ENCODE measurements around the gene CCDC6. TPM values are rescaled to one million over a fixed set of nuclear protein-coding genes. Genes with fewer than 3 reads are reported as not detected.
"Not testable (repeated sequence)": the region's sequence is repeated elsewhere in the genome, so short reads cannot be mapped to it uniquely, and the experiment has no call there.

CCDC6 gene
- total RNA-seq (44.8 and 49.8 TPM in 2 replicates), polyA plus RNA-seq (22.3 and 23.7 TPM in 2 replicates)

- no peaks in the 10 kb centered on the region for H3K27me3 ChIP-seq
- no peaks in the 10 kb centered on the region for H3K9me3 ChIP-seq (ENCODE audit: low read depth)
- H3K4me3 ChIP-seq, result peak within 1 kb of the TSS; percentile 81
- peak; percentile 97 for DNase-seq (ENCODE audit: low spot score)
- peak within 1 kb of the TSS; percentile 95 for H3K27ac ChIP-seq
- peaks cover 30% of the 10 kb centered on the region for H3K4me1 ChIP-seq (ENCODE audit: insufficient read depth)
- TF ChIP-seq EZH2 (IDR thresholded peaks at IDR 0.05; ENCODE audit: borderline replicate concordance), result no peak
- peak; percentile 78 for TF ChIP-seq CTCF (IDR thresholded peaks at IDR 0.05; ENCODE audit: poor library complexity)
- H2AFZ ChIP-seq, result peak within 1 kb of the TSS; percentile 79
- 2% methylated on average over 62 of the region's 64 CpGs for WGBS (ENCODE audit: low lambda C conversion rate, missing lambda C conversion rate)
- H3K36me3 ChIP-seq (replicated peaks; ENCODE audit: insufficient read depth, low read depth), result no peaks in the 10 kb centered on the region
- H3K79me2 ChIP-seq, result peaks cover 44% of the 10 kb centered on the region
- peaks cover 25% of the 10 kb centered on the region for H4K20me1 ChIP-seq (ENCODE audit: insufficient read depth, poor library complexity, severe bottlenecking)
- H3K9me2 ChIP-seq (replicated peaks; ENCODE audit: insufficient read depth), result no peaks in the 10 kb centered on the region
- H3K4me2 ChIP-seq, result peak within 1 kb of the TSS; percentile 87
These were observed at the start of gene CCDC6 for GRCh38 chr10:59906417-59907202. Gene CCDC6, minus strand, starts transcription at chr10:59906556. Its CDS starts 132 bp downstream, at chr10:59906424.

DNA sequence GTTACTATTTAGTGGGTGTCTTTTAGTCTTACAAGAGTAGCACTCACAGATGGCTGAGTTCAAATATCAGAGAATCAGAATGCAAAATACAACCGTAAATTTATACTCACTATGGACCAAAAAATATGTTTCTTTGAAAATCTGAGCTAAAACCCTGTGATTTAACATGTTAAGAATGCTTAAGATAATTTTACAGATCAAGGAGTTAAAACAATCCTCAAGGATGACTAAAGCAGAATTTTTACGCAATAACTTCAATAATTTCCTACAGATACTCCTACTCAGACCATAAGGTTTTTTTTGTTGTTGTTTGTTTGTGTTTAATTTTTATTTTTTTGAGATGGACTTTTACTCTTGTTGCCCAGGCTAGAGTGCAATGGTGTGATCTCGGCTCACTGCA, 47.9 kb upstream of the CCDC6 start:
- no peak for TF ChIP-seq EZH2phosphoT487 (IDR thresholded peaks at IDR 0.05; ENCODE audit: low read depth, severe bottlenecking, unreplicated experiment)
- no peak for TF ChIP-seq CTCF (IDR thresholded peaks at IDR 0.05; ENCODE audit: poor library complexity)
- no peak for TF ChIP-seq EZH2 (IDR thresholded peaks at IDR 0.05; ENCODE audit: borderline replicate concordance)
- no peak overlapping the region for H3K4me3 ChIP-seq
- WGBS (ENCODE audit: low lambda C conversion rate, missing lambda C conversion rate), result 93% methylated on average over 3 of the region's 3 CpGs
- H3K79me2 ChIP-seq, result no peaks in the 10 kb centered on the region
- no peaks in the 10 kb centered on the region for H4K20me1 ChIP-seq (ENCODE audit: insufficient read depth, poor library complexity, severe bottlenecking)
- H3K9me3 ChIP-seq (ENCODE audit: low read depth), result no peaks in the 10 kb centered on the region
- no peaks in the 10 kb centered on the region for H3K9me2 ChIP-seq (replicated peaks; ENCODE audit: insufficient read depth)
- H3K4me2 ChIP-seq, result no peak overlapping the region
- no peaks in the 10 kb centered on the region for H3K36me3 ChIP-seq (replicated peaks; ENCODE audit: insufficient read depth, low read depth)
- H3K4me1 ChIP-seq (ENCODE audit: insufficient read depth), result no peaks in the 10 kb centered on the region
- H3K27ac ChIP-seq, result no peak overlapping the region
- H2AFZ ChIP-seq, result no peak overlapping the region
- no peak for DNase-seq (ENCODE audit: low spot score)
- no peaks in the 10 kb centered on the region for H3K27me3 ChIP-seq

GRCh38 chr10:59953711-59954110, 47.4 kb upstream of the CCDC6 start:
- H3K4me2 ChIP-seq, result not testable (repeated sequence)

DNA sequence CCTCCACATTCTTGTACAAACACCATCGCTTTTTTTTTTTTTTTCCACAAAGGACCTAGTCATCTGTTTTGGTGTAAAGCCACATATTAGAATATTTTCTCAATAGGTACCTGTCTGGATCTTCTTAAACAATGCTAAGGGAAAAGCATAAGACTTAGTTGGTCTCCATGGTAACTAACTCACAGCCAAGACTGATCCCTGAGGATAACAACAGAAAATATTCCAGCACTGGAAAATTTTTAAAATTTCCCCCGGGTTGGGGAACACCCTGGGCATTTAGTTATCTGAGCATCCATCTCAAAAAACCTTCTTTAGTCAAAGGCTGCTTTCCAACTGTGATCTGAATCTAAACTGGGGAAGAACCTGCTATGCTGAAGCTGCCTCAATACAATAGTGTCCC, 43.7 kb upstream of the CCDC6 start:
- Histone ChIP-seq H4K20me1 (ENCODE audit: insufficient read depth, poor library complexity, severe bottlenecking) (no peaks in the 10 kb centered on the region), H2AFZ (no peak overlapping the region), H3K27me3 (no peaks in the 10 kb centered on the region), H3K4me1 (ENCODE audit: insufficient read depth) (no peaks in the 10 kb centered on the region), H3K79me2 (no peaks in the 10 kb centered on the region), H3K27ac (no peak overlapping the region), H3K4me2 (no peak overlapping the region), H3K9me3 (ENCODE audit: low read depth) (no peaks in the 10 kb centered on the region), H3K9me2 (replicated peaks; ENCODE audit: insufficient read depth) (no peaks in the 10 kb centered on the region), H3K36me3 (replicated peaks; ENCODE audit: insufficient read depth, low read depth) (no peaks in the 10 kb centered on the region), H3K4me3 (no peak overlapping the region)
- DNase-seq (ENCODE audit: low spot score), result no peak
- TF ChIP-seq EZH2phosphoT487 (IDR thresholded peaks at IDR 0.05; ENCODE audit: low read depth, severe bottlenecking, unreplicated experiment) (no peak), EZH2 (IDR thresholded peaks at IDR 0.05; ENCODE audit: borderline replicate concordance) (no peak), CTCF (IDR thresholded peaks at IDR 0.05; ENCODE audit: poor library complexity) (no peak)
- 67% methylated on average over 2 of the region's 2 CpGs for WGBS (ENCODE audit: low lambda C conversion rate, missing lambda C conversion rate)

More at GRCh38 chr10:59953711-59954110, 47.4 kb upstream of the CCDC6 start:
- H3K79me2 ChIP-seq; H3K27ac ChIP-seq; H3K36me3 ChIP-seq (replicated peaks; ENCODE audit: insufficient read depth, low read depth); H3K4me1 ChIP-seq (ENCODE audit: insufficient read depth); H4K20me1 ChIP-seq (ENCODE audit: insufficient read depth, poor library complexity, severe bottlenecking); H3K4me3 ChIP-seq; DNase-seq (ENCODE audit: low spot score); H2AFZ ChIP-seq; H3K9me3 ChIP-seq (ENCODE audit: low read depth); H3K27me3 ChIP-seq; H3K9me2 ChIP-seq (replicated peaks; ENCODE audit: insufficient read depth): not testable (repeated sequence)
- WGBS (ENCODE audit: low lambda C conversion rate, missing lambda C conversion rate), result 96% methylated on average over 2 of the region's 2 CpGs
